Hypothalamus (tissue), 51 donors: Measurements from ENCODE around the gene GRID1.
A peak's percentile ranks its signal among the peaks of the same experiment; 100 is the strongest.

Experiments used
- DNase-seq, 51 donors: peaks; one replicate each; lab custom pipeline; 2025; lab: John Stamatoyannopoulos, UW

Gene GRID1

DNA sequence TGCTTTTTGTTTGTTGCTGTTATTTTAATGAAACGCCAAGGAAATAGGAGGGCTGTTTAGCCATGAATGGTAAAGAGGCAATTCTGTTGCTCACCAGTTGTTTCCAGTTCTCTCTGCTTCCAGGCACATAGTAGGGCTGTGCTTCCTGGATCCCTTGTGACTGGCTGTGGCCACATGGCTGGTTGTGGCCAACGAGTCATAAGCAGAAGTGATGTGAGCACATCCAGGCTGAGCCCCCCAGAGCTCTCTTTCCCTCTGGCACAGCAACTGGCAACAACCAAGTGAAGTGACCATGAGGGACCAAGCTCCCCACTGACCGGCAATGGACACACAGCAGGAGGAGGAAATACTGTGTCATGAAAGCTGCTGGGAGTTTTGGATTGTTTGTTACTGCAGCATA lies 10.3 kb downstream of the GRID1 start:
- DNase-seq: peak in 1 of 51 donors; percentile 18

DNA sequence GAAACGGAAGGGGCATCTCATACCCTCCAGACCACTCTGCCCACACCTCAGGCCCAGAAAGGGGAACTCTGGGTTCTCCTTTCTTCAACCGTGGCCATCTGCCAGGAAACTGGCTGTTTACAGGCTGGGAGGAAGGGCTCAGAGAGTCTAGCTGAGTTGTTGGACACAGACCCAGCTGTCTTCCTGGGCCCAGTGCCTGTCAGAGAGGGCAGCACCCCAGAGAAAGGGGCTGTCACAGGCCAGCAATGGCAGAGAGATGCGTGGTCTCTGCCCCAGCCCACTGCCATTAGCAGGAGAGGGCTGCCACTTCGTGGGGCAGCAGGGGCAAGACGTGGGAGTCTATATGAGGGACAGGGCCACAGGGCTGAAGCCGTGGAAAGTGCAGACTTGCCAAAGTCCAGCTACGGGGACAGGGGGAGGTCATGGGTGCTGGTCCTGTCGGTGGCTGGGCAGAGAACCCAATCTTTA lies 11.0 kb downstream of the GRID1 start:
- DNase-seq: peak in 48 of 51 donors; percentile 36 to 95 (median 80)

DNA sequence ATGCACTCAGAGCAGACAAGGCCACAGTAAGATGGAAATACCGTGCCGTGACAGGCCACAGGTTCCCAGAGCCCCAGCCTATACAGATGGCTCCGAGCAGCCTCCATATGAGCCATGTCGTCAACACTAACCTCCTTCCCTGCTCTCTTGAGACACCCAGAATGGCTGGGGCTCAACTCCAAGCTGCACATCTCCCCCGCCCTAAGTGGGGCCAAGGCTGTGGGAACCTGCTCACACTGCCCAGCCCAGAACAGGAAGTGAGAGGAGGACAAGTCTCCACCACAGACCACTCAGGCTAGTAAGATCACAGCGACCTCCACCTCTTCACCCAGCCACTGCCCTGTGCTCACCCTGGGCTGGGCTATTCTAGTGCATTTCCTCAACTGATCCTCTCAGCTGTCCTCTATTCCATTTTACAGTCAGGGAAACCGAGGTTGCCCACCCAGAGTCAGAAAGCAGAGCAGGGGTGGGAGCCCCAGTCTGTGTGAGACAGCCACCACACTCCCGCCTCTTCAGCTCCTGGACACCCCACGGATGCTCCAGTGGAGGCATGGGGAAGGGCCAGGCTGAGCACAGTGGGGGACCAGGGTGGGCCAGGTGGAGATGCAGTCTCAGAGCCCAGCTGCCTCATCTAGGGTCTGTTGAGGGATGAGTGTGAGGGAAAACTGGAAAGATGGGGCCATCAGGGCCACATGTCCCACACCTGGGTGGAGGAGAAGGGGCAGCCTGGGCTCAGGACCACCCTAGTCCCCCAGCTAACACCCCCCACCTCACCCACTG lies 11.6 kb downstream of the GRID1 start:
- DNase-seq: peak in 6 of 51 donors; percentile 10 to 45 (median 19)

DNA sequence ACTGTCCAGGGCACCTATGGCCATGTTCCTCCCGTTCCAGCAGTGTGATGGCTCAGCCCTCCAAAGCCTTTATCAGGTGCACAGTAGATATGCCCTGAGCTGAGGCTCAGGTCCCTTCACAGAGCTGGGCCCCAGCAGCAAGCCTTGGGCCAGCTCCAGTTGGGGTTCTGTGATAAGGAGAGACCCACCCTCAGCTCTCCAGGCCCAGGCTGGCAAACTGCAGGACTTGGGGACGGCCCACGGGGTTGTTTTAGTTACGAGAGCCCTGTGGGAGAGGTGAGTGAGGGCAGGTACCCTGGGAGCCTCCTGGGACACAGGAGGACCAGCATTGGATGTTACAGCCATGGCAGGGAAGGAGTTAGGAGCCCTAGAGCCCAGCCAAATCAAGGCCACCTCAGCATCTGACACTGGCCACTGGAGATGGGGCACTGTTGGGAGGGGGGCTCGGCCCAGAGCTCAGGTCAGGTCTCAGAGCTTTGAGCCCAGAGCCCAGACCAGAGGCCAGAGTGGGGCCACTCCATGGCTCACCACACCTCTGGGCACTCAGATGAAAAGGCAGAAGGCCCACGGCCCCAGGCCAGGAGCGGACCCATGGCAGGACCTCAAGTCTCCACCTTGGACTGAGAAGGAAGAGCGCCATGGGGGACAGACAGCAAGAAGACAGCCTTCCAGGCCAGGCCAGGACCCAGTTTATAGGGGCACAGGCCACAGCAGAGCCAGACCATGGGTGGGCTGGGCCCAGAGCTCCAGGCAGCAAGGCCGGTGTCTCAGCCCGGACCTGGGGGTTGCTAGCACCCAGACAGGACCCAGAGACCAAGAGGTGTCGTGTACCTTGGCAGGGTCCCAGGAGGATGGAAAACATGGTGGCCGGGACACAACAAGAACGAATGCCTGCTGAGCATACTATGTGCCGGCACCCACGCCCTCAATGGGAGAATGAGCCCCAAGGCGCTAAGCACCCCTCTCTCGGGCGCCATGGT lies 12.8 kb downstream of the GRID1 start:
- DNase-seq: no peak

DNA sequence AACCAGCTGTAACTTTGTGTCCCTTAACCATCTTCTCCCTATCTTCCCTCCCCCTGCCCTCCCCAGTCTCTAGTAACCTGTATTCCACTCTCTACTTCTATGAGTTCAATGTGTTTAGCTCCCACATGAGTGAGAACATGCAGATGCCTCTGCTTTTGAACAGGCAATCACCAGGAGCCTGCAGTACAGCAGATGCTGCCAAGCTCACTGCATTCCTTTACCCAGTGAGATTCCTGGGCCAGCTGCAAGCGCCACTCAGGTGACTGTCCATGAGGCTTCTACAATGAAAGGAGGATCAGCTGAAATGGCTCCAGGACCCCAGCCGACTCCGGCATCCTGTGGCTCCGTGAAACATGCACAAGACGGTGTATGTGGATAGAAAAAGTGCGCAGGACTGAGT lies 15.7 kb downstream of the GRID1 start:
- DNase-seq: no peak

DNA sequence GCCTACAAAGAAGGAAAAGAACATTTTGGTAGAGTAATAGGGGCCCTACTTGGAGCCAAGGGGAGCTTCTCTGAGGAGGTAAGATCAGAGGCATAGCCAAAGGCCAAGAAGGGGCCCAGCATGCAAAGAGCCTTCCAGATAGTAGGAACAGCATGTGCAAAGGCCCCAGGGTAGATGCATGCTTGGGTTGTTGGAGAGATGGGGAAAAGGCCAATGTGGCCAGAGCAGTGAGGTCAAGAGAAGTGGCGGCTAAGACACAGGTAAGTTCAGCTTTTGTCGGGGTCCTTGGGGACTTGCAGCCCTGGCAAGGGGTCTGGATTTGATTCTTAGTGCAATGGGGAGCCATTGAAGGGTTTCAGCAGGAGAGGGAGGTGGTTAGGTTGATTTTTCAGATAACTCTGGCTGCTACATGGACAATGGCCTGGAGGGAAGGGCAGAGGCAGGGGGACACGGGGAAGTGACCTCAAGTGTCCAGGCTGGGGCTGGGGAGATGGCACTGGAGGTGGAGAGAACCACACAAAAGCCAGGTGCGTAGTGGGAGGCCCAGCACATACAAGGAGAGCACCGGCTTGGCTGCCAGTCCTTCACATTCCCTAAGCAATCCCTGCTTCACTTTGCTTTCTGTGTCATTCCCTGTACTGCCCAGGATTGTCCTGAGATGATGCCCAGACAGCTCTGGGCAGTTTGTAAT lies 16.5 kb downstream of the GRID1 start:
- DNase-seq: no peak

DNA sequence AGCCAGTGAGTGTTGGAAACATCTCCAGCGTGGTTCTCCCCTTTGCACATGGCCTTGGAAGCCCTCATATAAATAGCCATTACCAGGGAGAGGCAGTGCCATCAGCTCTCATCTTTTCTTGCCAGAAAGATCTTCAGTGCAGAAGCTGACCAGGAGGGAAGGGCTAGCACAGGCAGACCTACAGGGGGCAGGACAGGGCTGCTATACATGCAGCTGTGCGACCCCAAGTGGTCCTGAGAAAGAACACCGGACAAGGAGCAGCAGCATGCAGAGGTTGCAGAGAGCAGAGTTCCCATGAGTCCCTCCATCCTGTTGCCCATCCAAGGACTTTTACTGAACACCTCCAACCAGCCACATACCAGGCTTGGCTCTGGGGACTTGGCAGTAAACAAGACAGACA lies 17.1 kb downstream of the GRID1 start:
- DNase-seq: peak in 1 of 51 donors; percentile 24

DNA sequence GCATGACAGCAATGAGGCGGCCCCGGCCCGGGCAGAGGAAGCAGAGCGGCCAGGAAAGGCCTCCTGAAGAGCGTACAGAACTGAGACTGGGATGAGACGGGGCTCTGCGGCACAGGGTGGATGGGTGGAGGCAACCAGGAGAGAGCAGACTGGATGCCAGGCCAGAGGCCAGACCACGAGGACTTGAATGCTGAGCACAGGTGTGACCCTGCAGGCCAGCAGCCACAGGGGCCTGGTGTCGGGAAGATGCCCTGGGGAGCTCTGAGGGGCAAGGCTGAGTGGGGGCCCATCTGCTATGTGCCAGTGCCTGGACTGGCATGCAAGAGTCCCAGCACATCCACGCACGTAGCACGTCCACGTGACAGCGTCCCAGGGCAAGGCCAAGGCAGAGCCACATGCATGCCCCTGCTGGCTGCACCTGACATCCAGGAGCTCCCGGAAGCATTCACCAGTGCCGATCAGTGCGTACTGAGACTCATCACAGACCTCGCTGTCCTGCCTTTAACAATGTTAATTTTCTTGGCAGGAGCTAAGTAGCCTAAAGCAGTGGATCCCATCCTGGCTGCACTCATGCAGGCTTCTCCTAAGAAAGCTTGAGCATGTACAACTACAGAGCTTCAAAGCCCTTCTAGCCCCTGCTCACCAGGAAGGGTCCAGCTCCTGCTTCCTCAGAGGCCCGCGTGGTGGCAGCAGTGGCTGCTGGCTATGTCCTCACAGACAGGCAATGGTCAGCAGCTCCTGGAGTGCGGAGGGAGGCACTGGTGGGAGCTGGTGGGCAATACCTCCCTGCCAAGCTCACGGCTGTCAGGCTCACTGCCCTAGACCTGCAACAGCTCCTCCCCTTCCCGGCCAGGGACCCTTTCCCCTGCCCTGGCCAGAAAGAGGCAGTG lies 18.0 kb downstream of the GRID1 start:
- DNase-seq: peak in 25 of 51 donors; percentile 10 to 65 (median 33)

DNA sequence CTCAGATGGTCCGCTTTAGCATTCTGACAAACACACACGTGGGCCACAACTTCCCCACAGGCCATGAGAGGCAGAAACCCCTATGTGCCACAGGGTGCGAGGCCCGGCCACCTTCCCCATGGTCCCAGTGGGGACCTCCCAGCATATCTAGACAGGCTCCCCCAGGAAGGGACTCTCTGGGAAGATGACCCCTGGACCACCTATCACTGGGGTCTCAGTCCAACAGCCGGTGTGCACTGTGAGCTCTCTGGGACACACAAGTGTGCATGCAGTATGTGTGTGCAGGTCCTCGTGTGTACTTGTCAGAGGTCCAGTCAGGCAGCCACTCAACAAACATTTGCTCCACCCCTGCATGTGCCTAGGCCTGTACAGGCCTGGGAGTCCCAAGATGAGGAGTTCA lies 18.7 kb downstream of the GRID1 start:
- no peak for DNase-seq

DNA sequence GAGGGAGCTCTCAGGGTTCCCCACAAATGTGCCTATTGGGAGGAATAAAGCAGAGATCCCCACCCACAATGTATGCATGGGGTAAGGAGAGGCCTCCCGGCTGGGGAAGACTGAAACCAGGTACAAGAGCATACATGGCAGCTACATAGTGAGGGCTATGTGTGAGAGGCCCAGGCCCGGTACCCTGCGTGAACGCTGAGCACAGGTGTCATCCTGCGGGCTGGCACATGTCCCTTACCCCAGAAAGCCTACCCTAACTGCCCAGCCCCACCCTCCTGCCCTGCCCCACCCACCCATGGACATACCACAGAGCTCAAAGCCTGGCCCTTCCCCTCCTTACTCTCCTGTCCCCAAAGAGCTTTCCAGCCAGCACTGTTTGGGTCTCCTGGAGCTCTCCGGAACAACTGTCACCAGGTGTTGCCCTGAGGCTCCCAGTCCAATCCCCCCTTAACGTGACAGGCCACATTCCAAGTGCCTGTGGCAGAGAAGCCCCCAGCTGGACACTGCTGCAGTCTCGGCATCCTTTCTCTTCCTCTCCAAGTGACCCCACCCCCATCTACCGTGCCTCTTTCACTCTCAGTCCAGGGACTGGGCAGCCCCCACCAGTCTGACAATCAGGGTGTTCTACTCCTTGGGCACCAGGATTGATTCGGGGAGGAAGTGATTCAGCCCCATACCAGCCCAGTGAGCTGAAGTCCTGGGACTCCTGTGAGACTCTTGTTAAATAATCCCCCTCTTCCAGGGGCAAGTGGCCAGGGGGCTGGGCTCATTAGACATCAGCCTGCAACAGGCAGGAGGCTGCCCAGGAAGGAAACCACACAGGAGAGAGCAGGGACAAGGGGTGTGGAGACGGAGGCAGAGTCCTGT lies 19.6 kb downstream of the GRID1 start:
- DNase-seq: no peak

DNA sequence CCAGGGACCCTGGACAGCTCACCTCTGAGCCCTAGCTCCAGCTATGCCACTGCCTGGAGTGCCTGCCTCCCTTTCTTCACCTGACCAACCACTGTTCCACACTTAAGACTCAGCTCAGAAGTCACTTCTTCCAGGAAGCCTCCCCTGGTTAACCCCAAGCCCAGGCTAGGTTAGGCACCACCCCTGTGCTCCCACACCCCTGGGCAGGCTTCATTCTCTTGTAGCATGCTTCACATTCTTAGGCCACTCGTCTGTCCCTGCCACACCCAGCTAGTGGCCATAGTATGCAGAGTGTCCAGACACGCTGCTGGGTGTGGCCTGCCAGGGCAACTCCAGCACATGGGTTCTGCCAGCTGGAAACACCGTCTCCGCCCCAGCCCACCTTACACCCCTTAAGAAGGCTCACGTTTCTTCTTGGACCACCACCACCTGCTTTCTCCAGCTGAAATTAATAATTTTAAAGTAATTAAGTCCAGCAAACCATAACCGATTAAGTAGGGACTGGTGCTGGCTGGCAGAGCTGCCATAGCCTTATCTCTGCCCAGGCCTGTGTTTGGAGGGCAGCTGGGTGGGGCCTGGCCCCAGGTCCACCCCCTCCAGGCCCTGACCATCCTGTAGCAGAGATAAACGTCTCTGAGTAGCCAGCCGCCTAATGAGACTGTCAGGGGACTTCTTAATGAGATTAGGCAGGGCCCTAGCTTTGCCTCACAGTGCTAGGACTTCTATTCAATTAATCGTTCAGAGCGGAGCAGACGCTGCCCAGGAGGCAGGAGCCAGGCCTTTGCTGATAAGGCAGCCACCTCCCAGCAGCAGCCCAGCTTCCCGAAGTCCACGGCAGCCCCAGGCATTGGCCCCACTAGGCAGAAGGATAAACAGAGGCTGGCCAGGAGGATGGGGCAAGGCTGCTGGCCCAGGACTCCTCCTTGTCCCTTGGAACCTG lies 20.5 kb downstream of the GRID1 start:
- no peak for DNase-seq

DNA sequence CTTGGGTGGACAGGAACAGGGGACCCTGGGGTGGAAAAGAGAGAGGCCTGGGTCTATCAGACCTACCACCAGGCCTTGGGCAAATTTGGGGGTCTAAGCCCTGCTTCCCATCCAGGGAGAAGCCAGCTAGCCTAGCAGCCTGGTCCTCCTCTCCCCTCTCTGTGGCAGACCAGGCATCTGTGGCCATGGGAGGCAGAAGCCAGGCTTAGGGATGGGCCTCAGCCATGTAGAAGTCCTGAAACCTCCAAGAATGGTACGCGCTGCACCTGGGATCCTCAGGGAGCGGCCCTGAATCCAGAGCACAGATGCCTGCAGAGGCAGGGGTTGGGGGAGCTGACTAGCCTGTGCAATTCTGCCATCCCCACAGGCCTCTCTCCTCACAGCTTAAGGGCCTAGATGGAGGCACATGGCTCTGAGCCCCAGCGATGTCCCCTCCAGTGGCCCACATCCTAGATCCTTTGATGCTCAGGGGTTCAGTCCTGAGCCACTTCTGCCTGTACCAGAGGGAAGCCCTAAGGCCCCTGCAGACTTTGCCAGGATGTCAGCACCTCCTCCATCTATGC lies 21.2 kb downstream of the GRID1 start:
- DNase-seq: no peak

DNA sequence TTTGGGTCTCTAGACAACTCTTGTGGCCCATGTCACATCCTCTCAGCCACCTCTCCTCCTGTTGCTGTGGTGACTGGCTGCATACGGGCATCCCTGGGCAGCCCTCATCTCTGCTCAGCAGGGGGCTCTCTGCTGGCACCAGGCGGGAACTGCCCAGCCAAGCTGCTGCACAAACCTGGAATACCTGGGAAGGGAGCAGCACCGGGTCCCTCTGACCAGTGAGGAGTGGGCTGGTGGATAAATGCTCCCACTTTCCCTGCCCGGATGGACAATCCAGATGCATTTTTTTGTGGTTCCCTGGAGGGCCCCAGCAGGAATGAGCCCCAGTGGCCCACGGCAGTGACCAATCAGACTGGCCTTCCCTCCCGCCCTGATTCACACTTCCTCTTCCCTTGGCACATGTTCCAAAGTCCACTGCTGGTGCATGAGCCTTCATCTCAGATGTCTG lies 21.9 kb downstream of the GRID1 start:
- DNase-seq: peak in 5 of 51 donors; percentile 17 to 35 (median 24)

DNA sequence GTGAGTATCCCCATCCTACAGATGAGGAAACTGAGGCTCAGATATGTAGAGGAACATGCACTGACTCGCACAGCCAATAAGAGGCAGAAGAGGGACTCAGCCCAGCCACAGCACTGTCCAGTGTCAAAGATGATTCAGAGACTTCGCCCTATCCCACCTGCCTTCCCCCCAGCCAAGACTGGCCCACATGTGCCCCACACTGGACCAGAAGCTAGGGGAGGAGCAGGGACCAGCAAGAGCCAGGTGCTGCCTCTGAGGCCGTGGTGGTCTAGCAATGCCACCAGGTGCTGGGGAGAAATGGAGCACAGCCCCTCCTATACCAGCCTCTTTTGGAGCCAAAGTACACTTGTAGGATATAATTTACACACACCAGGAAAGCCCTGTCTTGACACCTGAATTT lies 22.3 kb downstream of the GRID1 start:
- no peak for DNase-seq

DNA sequence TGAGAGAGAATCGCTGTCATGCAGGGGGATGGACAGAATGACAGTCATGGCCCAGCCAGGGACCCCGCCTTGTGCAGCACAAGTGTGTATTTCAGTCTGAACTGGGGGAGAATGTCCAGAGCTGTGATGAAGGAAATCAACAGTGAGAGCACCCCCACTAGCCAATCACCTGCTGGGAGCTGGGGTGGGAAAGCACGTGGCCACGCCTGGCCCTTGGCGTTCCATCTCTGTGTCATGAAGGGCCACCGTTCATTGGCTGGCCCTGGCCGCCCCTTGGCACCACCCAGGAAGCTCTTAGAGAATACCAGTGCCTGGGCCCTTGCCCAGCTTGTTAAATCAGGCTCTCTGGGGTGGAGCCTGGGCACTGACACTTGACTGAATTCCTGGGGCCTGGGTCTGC lies 22.8 kb downstream of the GRID1 start:
- DNase-seq: peak in 9 of 51 donors; percentile 17 to 70 (median 27)

DNA sequence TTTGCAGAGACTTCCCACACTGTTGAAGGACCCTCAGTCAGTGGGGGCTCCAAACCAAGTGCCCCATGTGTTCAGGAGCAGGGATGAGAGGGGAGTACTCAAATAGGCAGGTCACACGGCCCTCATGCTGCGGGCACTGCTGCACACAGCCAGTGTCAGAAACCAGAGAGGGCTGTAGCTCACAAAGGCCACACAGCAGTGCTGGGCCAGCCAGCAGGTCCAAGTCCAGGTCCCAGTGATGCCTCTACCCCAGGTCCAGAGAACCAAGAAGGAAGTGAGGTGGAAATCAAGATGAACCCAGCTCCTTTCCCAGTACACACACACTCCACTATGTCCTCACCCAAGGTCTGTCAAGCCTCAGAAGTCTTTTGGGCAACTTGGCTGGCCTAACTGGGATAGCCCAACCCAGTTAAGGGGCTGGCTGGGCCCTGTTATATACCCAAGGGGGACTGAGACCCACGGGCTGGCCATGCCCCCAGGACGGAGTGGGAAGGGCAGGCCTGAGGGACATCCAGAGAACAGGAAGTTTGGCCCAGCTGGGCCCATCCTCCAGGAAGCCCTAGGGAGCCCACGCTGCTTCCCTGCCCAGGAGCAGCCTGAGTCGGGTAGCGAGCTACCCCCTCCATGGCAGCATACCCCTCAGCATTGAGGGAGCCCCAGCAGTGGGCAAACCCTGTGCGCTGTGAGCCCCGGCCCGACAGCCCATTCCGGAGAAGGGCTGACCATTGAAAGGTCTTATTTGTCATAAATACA lies 24.3 kb downstream of the GRID1 start:
- peak in 6 of 51 donors; percentile 13 to 32 (median 25) for DNase-seq
